Vagina (tissue), 2 donors: ENCODE results near the gene VMAC. TPM values are rescaled to one million over a fixed set of nuclear protein-coding genes. Genes with fewer than 3 reads are reported as not detected.

Source experiments
- DNase-seq, 2 donors: peaks; one replicate each; pipeline ENCODE4 v3.0.0-alpha.2; 2017; ENCODE audit errors: extremely low spot score in 2 of 2
- H3K27ac ChIP-seq: fragments of 200-600 bp; sonication (generic); one replicate; pipeline ENCODE4 v1.5.1; 2019
- H3K27me3 ChIP-seq: fragments of 200-600 bp; sonication (generic); one replicate; pipeline ENCODE4 v1.5.1; 2019
- H3K36me3 ChIP-seq, 2 donors: fragments of 200-600 bp; sonication (generic); one replicate each; pipeline ENCODE4 v1.5.1; 2017 to 2019
- H3K4me1 ChIP-seq: fragments of 200-600 bp; sonication (generic); one replicate; pipeline ENCODE4 v1.5.1; 2019
- H3K4me3 ChIP-seq, 2 donors: fragments of 200-600 bp; sonication (generic); 1 replicate in 1 of 2; 2 replicates in 1 of 2; pipeline ENCODE4 v1.5.1; 2016 to 2019
- H3K9me3 ChIP-seq: fragments of 200-600 bp; sonication (generic); one replicate; pipeline ENCODE4 v1.5.1; 2019
- CTCF ChIP-seq, 3 experiments: fragments of 450-650 bp in 2 of 3; fragments of 200-600 bp in 1 of 3; sonication (generic) in 1 of 3; IDR thresholded peaks; one replicate each; pipeline ENCODE4 v1.5.1; 2017 to 2019; ENCODE audit warnings: antibody characterized with exemption in 3 of 3, mild to moderate bottlenecking in 2 of 3, moderate library complexity in 2 of 3
- POLR2A ChIP-seq, 2 donors: fragments of 450-650 bp; IDR thresholded peaks; one replicate each; pipeline ENCODE4 v1.6.1; 2017; ENCODE audit warnings: antibody characterized with exemption in 2 of 2, mild to moderate bottlenecking in 2 of 2, moderate library complexity in 2 of 2
- POLR2AphosphoS5 ChIP-seq, 2 donors: sonication (generic); formaldehyde crosslinking; IDR thresholded peaks; one replicate each; pipeline ENCODE4 v1.9.0; 2017; ENCODE audit warnings: antibody characterized with exemption in 2 of 2, mild to moderate bottlenecking in 2 of 2, low read depth in 1 of 2; ENCODE audit not compliant: insufficient read depth in 1 of 2
- intact Hi-C: fragments of 100-400 bp; cut with DNase I; formaldehyde crosslinking; loops from one replicate; pipeline ENCODE4 v1.15.1; 2023
- total RNA-seq: library from RNA; depleted of rRNA; stranded (reverse); fragments of >200 nt; gene quantifications from one replicate; pipeline ENCODE4 v1.2.3, GENCODE V29; 2016

VMAC gene
- total RNA-seq, 1 donor from 2014 or later, result 7.9 TPM

GRCh38 chr19:5929625-5930024 is 25.0 kb downstream of the VMAC start:
- Histone ChIP-seq H3K9me3 (no peaks in the 10 kb centered on the region), H3K4me3 (no peak overlapping the region), H3K4me1 (peaks cover 41% of the 10 kb centered on the region), H3K27me3 (no peaks in the 10 kb centered on the region), H3K36me3 (peaks cover 0 to 72% of the 10 kb centered on the region in 2 donors), H3K27ac (no peak overlapping the region)
- no peak for TF ChIP-seq POLR2A (IDR thresholded peaks at IDR 0.05)
- TF ChIP-seq CTCF (IDR thresholded peaks at IDR 0.05), result no peak
- TF ChIP-seq POLR2AphosphoS5 (IDR thresholded peaks at IDR 0.05; ENCODE audit: insufficient read depth in 1 of 2, low read depth in 1 of 2), result no peak
- intact Hi-C loops, result no loop called here
- no peak for DNase-seq

GRCh38 chr19:5931251-5931650 is 26.6 kb downstream of the VMAC start:
- intact Hi-C loops, result no loop called here
- H3K4me3 ChIP-seq, result no peak overlapping the region
- H3K27ac ChIP-seq, result no peak overlapping the region
- no peaks in the 10 kb centered on the region for H3K27me3 ChIP-seq
- H3K36me3 ChIP-seq, result peaks cover 0 to 64% of the 10 kb centered on the region in 2 donors
- TF ChIP-seq POLR2A (IDR thresholded peaks at IDR 0.05) (no peak), CTCF (IDR thresholded peaks at IDR 0.05) (no peak), POLR2AphosphoS5 (IDR thresholded peaks at IDR 0.05; ENCODE audit: insufficient read depth in 1 of 2, low read depth in 1 of 2) (no peak)
- no peak for DNase-seq
- no peaks in the 10 kb centered on the region for H3K9me3 ChIP-seq
- peaks cover 50% of the 10 kb centered on the region for H3K4me1 ChIP-seq

- peaks cover 0 to 59% of the 10 kb centered on the region in 2 donors for H3K36me3 ChIP-seq
- H3K27ac ChIP-seq, result no peak overlapping the region
- H3K27me3 ChIP-seq, result no peaks in the 10 kb centered on the region
- no peak for DNase-seq
- H3K4me1 ChIP-seq, result peaks cover 45% of the 10 kb centered on the region
- H3K4me3 ChIP-seq, result no peak overlapping the region
- TF ChIP-seq CTCF (IDR thresholded peaks at IDR 0.05), result no peak
- no peak for TF ChIP-seq POLR2A (IDR thresholded peaks at IDR 0.05)
- no peak for TF ChIP-seq POLR2AphosphoS5 (IDR thresholded peaks at IDR 0.05; ENCODE audit: insufficient read depth in 1 of 2, low read depth in 1 of 2)
- no peaks in the 10 kb centered on the region for H3K9me3 ChIP-seq
- intact Hi-C loops, result no loop called here
Observed at GRCh38 chr19:5932146-5932545, 27.5 kb downstream of the VMAC start.

- no peak overlapping the region for H3K27ac ChIP-seq
- intact Hi-C loops, result no loop called here
- peaks cover 0 to 53% of the 10 kb centered on the region in 2 donors for H3K36me3 ChIP-seq
- H3K4me3 ChIP-seq, result no peak overlapping the region
- TF ChIP-seq POLR2A (IDR thresholded peaks at IDR 0.05), result no peak
- no peak for TF ChIP-seq CTCF (IDR thresholded peaks at IDR 0.05)
- no peak for TF ChIP-seq POLR2AphosphoS5 (IDR thresholded peaks at IDR 0.05; ENCODE audit: insufficient read depth in 1 of 2, low read depth in 1 of 2)
- H3K4me1 ChIP-seq, result peaks cover 40% of the 10 kb centered on the region
- no peaks in the 10 kb centered on the region for H3K9me3 ChIP-seq
- no peak for DNase-seq
- no peaks in the 10 kb centered on the region for H3K27me3 ChIP-seq
Observed at GRCh38 chr19:5932609-5933262, 28.1 kb downstream of the VMAC start.

- Histone ChIP-seq H3K36me3 (peaks cover 0 to 45% of the 10 kb centered on the region in 2 donors), H3K27me3 (no peaks in the 10 kb centered on the region), H3K9me3 (no peaks in the 10 kb centered on the region), H3K4me1 (peaks cover 32% of the 10 kb centered on the region), H3K4me3 (no peak overlapping the region), H3K27ac (peak overlapping the region; percentile 67)
- no peak for TF ChIP-seq POLR2AphosphoS5 (IDR thresholded peaks at IDR 0.05; ENCODE audit: insufficient read depth in 1 of 2, low read depth in 1 of 2)
- TF ChIP-seq POLR2A (IDR thresholded peaks at IDR 0.05), result no peak
- no peak for TF ChIP-seq CTCF (IDR thresholded peaks at IDR 0.05)
- DNase-seq, result no peak
- intact Hi-C loops, result no loop called here
Observed at GRCh38 chr19:5933391-5934068, 28.9 kb downstream of the VMAC start.
